Esophagus muscularis mucosa (tissue), 3 donors: ENCODE results near the gene FHL5.

Experiments used
- POLR2A ChIP-seq: fragments of 450-650 bp; IDR thresholded peaks from one replicate; pipeline ENCODE4 v1.6.1; 2017; ENCODE audit warnings: antibody characterized with exemption, moderate library complexity, mild to moderate bottlenecking, low read depth
- POLR2AphosphoS5 ChIP-seq, 2 donors: sonication (generic); formaldehyde crosslinking; IDR thresholded peaks; one replicate each; pipeline ENCODE4 v1.6.1; 2017; ENCODE audit warnings: antibody characterized with exemption in 2 of 2
- TF ChIP-seq, protein P1 (sequence below), 3 experiments: fragments of 200-600 bp in 2 of 3; fragments of 450-650 bp in 1 of 3; sonication (generic) in 2 of 3; IDR thresholded peaks; one replicate each; pipeline ENCODE4 v1.5.1; 2017 to 2019; ENCODE audit warnings: antibody characterized with exemption in 3 of 3, mild to moderate bottlenecking in 2 of 3, moderate library complexity in 1 of 3

DNA sequence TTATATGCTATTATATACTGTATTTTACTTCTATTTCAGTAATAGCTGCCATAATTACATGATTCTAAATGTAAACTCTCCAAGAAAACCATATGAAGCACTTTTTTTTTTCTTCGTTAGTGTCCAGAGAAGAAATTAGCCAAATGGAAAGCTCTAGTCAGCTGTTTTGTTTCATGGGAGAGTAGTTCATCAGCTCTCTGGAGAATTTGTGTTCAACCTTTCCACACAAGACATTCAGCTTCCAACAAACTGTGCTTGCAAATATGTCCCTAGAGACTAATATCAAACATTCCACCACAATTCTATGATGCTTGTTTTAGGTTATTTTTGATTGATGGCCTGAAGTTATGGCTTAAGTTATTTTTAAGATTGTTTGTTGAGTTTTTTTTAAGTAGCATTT is 19.5 kb downstream of the FHL5 start:
- TF ChIP-seq, protein P1, sequence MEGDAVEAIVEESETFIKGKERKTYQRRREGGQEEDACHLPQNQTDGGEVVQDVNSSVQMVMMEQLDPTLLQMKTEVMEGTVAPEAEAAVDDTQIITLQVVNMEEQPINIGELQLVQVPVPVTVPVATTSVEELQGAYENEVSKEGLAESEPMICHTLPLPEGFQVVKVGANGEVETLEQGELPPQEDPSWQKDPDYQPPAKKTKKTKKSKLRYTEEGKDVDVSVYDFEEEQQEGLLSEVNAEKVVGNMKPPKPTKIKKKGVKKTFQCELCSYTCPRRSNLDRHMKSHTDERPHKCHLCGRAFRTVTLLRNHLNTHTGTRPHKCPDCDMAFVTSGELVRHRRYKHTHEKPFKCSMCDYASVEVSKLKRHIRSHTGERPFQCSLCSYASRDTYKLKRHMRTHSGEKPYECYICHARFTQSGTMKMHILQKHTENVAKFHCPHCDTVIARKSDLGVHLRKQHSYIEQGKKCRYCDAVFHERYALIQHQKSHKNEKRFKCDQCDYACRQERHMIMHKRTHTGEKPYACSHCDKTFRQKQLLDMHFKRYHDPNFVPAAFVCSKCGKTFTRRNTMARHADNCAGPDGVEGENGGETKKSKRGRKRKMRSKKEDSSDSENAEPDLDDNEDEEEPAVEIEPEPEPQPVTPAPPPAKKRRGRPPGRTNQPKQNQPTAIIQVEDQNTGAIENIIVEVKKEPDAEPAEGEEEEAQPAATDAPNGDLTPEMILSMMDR (IDR thresholded peaks at IDR 0.05), result no peak
- no peak for TF ChIP-seq POLR2A
- peak in 1 of 2 donors; percentile 13 for TF ChIP-seq POLR2AphosphoS5 (IDR thresholded peaks at IDR 0.05)
